GM12878 (cell line): ENCODE data around the gene MEGF6.

Experiments used
- ATF2 ChIP-seq: IDR thresholded peaks from 2 replicates; pipeline ENCODE4 v1.6.1; 2012; ENCODE audit warnings: low read length, inconsistent platforms
- BCL3 ChIP-seq: IDR thresholded peaks from 2 replicates; pipeline ENCODE4 v1.6.1; 2011; ENCODE audit warnings: borderline replicate concordance, low read depth, mild to moderate bottlenecking, moderate library complexity, low read length; ENCODE audit not compliant: insufficient read depth, poor library complexity, severe bottlenecking
- CBFB ChIP-seq: IDR thresholded peaks from 2 replicates; pipeline ENCODE4 v1.6.1; 2016; ENCODE audit warnings: antibody characterized with exemption, low read depth
- CEBPB ChIP-seq, 2 experiments: fragments of 150-350 bp in 1 of 2; IDR thresholded peaks; 2 replicates each; pipeline ENCODE4 v1.6.1; 2012 to 2014; ENCODE audit warnings: low read depth in 2 of 2, low read length in 2 of 2, borderline replicate concordance in 1 of 2, inconsistent platforms in 1 of 2
- CTCF ChIP-seq, 3 experiments: IDR thresholded peaks in 2 of 3; conservative IDR thresholded peaks in 1 of 3; 2 replicates each; pipeline ENCODE4 v1.5.1; 2011; ENCODE audit warnings: low read depth in 3 of 3, low read length in 3 of 3, mild to moderate bottlenecking in 3 of 3, control low read depth in 2 of 3, moderate library complexity in 2 of 3, inconsistent platforms in 1 of 3, mixed read lengths in 1 of 3; ENCODE audit not compliant: control insufficient read depth in 2 of 3, insufficient read depth in 1 of 3; ENCODE audit errors: extremely low read depth in 1 of 3
- FOXK2 ChIP-seq: fragments of 450-650 bp; IDR thresholded peaks from 2 replicates; pipeline ENCODE4 v1.6.1; 2017; ENCODE audit warnings: mild to moderate bottlenecking, moderate library complexity
- JUNB ChIP-seq: IDR thresholded peaks from 2 replicates; pipeline ENCODE4 v1.6.1; 2016; ENCODE audit warnings: antibody characterized with exemption, mild to moderate bottlenecking
- POLR2A ChIP-seq: IDR thresholded peaks from 2 replicates; pipeline ENCODE4 v1.6.1; 2011; ENCODE audit warnings: low read depth, mild to moderate bottlenecking, low read length
- RAD21 ChIP-seq: IDR thresholded peaks from 2 replicates; pipeline ENCODE4 v1.6.1; 2011; ENCODE audit warnings: mild to moderate bottlenecking, low read depth, low read length, moderate library complexity; ENCODE audit not compliant: insufficient read depth
- SP1 ChIP-seq: IDR thresholded peaks from one replicate; pipeline ENCODE4 v1.6.1; 2011; ENCODE audit warnings: low read depth, low read length
- SPI1 ChIP-seq: IDR thresholded peaks from 2 replicates; pipeline ENCODE4 v1.6.1; 2011; ENCODE audit warnings: low read depth, mild to moderate bottlenecking, low read length, moderate library complexity, borderline replicate concordance; ENCODE audit not compliant: insufficient read depth
- SRF ChIP-seq, 2 experiments: IDR thresholded peaks; 2 replicates each; pipeline ENCODE4 v1.6.1; 2011; ENCODE audit warnings: low read depth in 2 of 2, low read length in 2 of 2, mild to moderate bottlenecking in 1 of 2, moderate library complexity in 1 of 2
- YY1 ChIP-seq: IDR thresholded peaks from 2 replicates; pipeline ENCODE4 v1.6.1; 2011; ENCODE audit warnings: low read depth, mild to moderate bottlenecking, low read length
- ZBTB11 ChIP-seq: fragments of 450-650 bp; formaldehyde crosslinking; IDR thresholded peaks from 2 replicates; pipeline ENCODE4 v1.5.0; 2022; ENCODE audit warnings: mild to moderate bottlenecking, missing genetic modification characterization

- TF ChIP-seq RAD21, result no peak
- TF ChIP-seq JUNB, result no peak
- no peak for TF ChIP-seq SPI1
- no peak for TF ChIP-seq SRF (IDR thresholded peaks at IDR 0.05; ENCODE audit: low read depth in 2 of 2, low read length in 2 of 2)
- TF ChIP-seq CTCF (IDR thresholded peaks at IDR 0.05 in 2 of 3, conservative IDR thresholded peaks at IDR 0.05 in 1 of 3; ENCODE audit: control insufficient read depth in 2 of 3, extremely low read depth in 1 of 3, insufficient read depth in 1 of 3, low read depth in 3 of 3, low read length in 3 of 3), result no peak
- TF ChIP-seq POLR2A, result no peak
- TF ChIP-seq BCL3, result no peak
- TF ChIP-seq ZBTB11, result no peak
- no peak for TF ChIP-seq FOXK2
- no peak for TF ChIP-seq CBFB
- no peak for TF ChIP-seq CEBPB (IDR thresholded peaks at IDR 0.05; ENCODE audit: borderline replicate concordance in 1 of 2, low read depth in 2 of 2, low read length in 2 of 2)
- no peak for TF ChIP-seq ATF2
- no peak for TF ChIP-seq YY1
- TF ChIP-seq SP1, result no peak
Measured at GRCh38 chr1:3462356-3463012, 148.8 kb downstream of the MEGF6 start.
